Measurements from ENCODE around the gene PEX16.

Gene PEX16

GRCh38 chr11:45948356-45948755 lies 30.7 kb upstream of the PEX16 start:
- Histone ChIP-seq H3K27me3 (ENCODE audit: control insufficient read depth, low read length) (no peaks in the 10 kb centered on the region), H3F3A (ENCODE audit: control insufficient read depth, insufficient read depth) (no peaks in the 10 kb centered on the region), H4K20me1 (ENCODE audit: control insufficient read depth, insufficient read depth, low read depth, low read length) (no peaks in the 10 kb centered on the region), H3K79me2 (ENCODE audit: control insufficient read depth, low read length) (no peaks in the 10 kb centered on the region), H3K9me3 (ENCODE audit: control insufficient read depth, insufficient read depth, low read length) (no peaks in the 10 kb centered on the region), H3K4me3 (ENCODE audit: low read length) (no peak overlapping the region), H3K27ac (ENCODE audit: low read depth, low read length) (no peak overlapping the region), H3K4me2 (ENCODE audit: low read length) (no peak overlapping the region), H3K9me2 (replicated peaks; ENCODE audit: control insufficient read depth, low read length) (no peaks in the 10 kb centered on the region), H3K4me1 (ENCODE audit: control insufficient read depth, low read length) (peaks cover 13% of the 10 kb centered on the region), H3K36me3 (ENCODE audit: control insufficient read depth, low read length) (peaks cover 44% of the 10 kb centered on the region)
- TF ChIP-seq EZH2phosphoT487 (IDR thresholded peaks at IDR 0.05; ENCODE audit: borderline replicate concordance, low read length), result no peak
- TF ChIP-seq, protein P1, sequence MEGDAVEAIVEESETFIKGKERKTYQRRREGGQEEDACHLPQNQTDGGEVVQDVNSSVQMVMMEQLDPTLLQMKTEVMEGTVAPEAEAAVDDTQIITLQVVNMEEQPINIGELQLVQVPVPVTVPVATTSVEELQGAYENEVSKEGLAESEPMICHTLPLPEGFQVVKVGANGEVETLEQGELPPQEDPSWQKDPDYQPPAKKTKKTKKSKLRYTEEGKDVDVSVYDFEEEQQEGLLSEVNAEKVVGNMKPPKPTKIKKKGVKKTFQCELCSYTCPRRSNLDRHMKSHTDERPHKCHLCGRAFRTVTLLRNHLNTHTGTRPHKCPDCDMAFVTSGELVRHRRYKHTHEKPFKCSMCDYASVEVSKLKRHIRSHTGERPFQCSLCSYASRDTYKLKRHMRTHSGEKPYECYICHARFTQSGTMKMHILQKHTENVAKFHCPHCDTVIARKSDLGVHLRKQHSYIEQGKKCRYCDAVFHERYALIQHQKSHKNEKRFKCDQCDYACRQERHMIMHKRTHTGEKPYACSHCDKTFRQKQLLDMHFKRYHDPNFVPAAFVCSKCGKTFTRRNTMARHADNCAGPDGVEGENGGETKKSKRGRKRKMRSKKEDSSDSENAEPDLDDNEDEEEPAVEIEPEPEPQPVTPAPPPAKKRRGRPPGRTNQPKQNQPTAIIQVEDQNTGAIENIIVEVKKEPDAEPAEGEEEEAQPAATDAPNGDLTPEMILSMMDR (IDR thresholded peaks at IDR 0.05; ENCODE audit: low read depth, low read length, poor library complexity, severe bottlenecking), result no peak

GRCh38 chr11:45947885-45948284 lies 30.2 kb upstream of the PEX16 start:
- peaks cover 8% of the 10 kb centered on the region for H3K4me1 ChIP-seq (ENCODE audit: control insufficient read depth, low read length)
- no peaks in the 10 kb centered on the region for H3K79me2 ChIP-seq (ENCODE audit: control insufficient read depth, low read length)
- H3K27me3 ChIP-seq (ENCODE audit: control insufficient read depth, low read length), result no peaks in the 10 kb centered on the region
- no peak for TF ChIP-seq EZH2phosphoT487 (IDR thresholded peaks at IDR 0.05; ENCODE audit: borderline replicate concordance, low read length)
- TF ChIP-seq, protein P1 (IDR thresholded peaks at IDR 0.05; ENCODE audit: low read depth, low read length, poor library complexity, severe bottlenecking), result no peak
- no peaks in the 10 kb centered on the region for H3K9me2 ChIP-seq (replicated peaks; ENCODE audit: control insufficient read depth, low read length)
- no peak overlapping the region for H3K4me2 ChIP-seq (ENCODE audit: low read length)
- peaks cover 39% of the 10 kb centered on the region for H3K36me3 ChIP-seq (ENCODE audit: control insufficient read depth, low read length)
- no peak overlapping the region for H3K4me3 ChIP-seq (ENCODE audit: low read length)
- no peaks in the 10 kb centered on the region for H3K9me3 ChIP-seq (ENCODE audit: control insufficient read depth, insufficient read depth, low read length)
- no peaks in the 10 kb centered on the region for H4K20me1 ChIP-seq (ENCODE audit: control insufficient read depth, insufficient read depth, low read depth, low read length)
- no peaks in the 10 kb centered on the region for H3F3A ChIP-seq (ENCODE audit: control insufficient read depth, insufficient read depth)
- no peak overlapping the region for H3K27ac ChIP-seq (ENCODE audit: low read depth, low read length)

DNA sequence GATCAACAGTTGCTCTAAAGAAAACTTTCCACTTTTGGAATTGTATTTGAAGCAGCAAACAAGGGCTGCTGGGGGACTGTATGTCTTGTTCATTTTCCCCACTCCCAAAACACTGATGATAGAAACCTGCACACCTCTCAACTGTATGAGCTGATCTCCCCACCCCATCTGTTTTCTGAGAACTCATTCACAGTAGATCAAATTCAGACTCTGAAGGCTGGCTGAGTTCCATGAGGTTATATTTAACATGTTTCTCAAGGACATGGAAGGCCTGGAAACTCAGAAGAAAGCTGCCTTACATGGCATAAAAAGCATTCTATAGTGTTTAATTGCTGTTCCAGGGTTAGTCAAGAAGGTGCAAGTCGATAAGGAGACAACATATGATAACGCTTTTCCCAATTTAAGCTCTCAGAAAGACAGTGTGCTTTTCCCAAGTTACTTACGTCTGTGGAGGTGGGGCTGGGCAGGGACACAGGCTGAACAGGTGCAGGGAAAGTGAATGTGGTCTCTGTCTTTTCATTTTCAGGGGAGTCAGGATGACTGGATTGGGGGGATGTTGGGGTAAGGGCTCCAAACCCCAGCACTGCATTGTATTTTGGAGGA lies 27.8 kb upstream of the PEX16 start:
- TF ChIP-seq EZH2phosphoT487 (IDR thresholded peaks at IDR 0.05; ENCODE audit: borderline replicate concordance, low read length), result no peak
- TF ChIP-seq, protein P1 (IDR thresholded peaks at IDR 0.05; ENCODE audit: low read depth, low read length, poor library complexity, severe bottlenecking), result no peak
- peaks cover 33% of the 10 kb centered on the region for H3K36me3 ChIP-seq (ENCODE audit: control insufficient read depth, low read length)
- H3K9me3 ChIP-seq (ENCODE audit: control insufficient read depth, insufficient read depth, low read length), result no peaks in the 10 kb centered on the region
- H4K20me1 ChIP-seq (ENCODE audit: control insufficient read depth, insufficient read depth, low read depth, low read length), result no peaks in the 10 kb centered on the region
- no peaks in the 10 kb centered on the region for H3K79me2 ChIP-seq (ENCODE audit: control insufficient read depth, low read length)
- no peak overlapping the region for H3K4me3 ChIP-seq (ENCODE audit: low read length)
- H3K27ac ChIP-seq (ENCODE audit: low read depth, low read length), result no peak overlapping the region
- H3K27me3 ChIP-seq (ENCODE audit: control insufficient read depth, low read length), result no peaks in the 10 kb centered on the region
- H3K9me2 ChIP-seq (replicated peaks; ENCODE audit: control insufficient read depth, low read length), result no peaks in the 10 kb centered on the region
- no peaks in the 10 kb centered on the region for H3K4me1 ChIP-seq (ENCODE audit: control insufficient read depth, low read length)
- H3K4me2 ChIP-seq (ENCODE audit: low read length), result no peak overlapping the region
- peaks cover 3% of the 10 kb centered on the region; the same call in 1 of the 2 replicates for H3F3A ChIP-seq (ENCODE audit: control insufficient read depth, insufficient read depth)
